GM15510 (cell line): ENCODE data around the gene MDM2.

Experiments
- POLR2A ChIP-seq: IDR thresholded peaks from 3 replicates; pipeline ENCODE4 v1.6.1; 2011; ENCODE audit warnings: borderline replicate concordance; ENCODE audit not compliant: insufficient read length; ENCODE audit errors: extremely low read depth

Gene MDM2

DNA sequence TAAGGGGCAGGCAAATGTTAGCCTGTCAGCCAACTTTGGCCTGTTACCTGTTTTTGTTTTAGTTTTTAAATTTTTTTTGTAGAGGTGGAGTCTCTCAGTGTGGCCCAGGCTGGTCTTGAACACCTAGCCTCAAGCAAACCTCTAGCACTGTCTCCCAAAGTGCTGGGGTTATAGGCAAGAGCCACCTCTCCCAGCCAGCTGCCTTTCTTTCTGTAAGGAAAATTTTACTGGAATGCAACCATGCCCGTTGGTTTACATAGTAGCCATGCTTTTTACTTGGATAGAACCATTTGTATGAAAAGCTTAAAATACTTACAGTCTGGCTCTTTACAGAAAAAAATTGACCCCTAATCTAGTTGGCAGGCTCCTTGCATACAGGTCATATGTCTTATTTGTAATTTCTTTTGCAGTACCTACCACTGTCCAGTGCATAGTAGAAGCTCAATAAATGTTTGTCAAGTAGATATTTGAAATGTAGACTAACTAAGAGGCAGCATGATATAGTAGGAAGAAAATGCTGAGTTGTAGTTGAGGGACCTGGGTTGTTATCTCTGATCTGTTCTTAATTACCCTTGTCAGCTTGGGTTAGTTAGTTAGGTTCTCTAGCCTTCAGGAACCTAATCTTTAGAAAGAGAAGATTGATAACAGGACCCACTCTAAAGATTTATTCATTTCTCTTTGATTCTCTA, 4.7 kb downstream of the MDM2 start:
- TF ChIP-seq POLR2A = no peak

DNA sequence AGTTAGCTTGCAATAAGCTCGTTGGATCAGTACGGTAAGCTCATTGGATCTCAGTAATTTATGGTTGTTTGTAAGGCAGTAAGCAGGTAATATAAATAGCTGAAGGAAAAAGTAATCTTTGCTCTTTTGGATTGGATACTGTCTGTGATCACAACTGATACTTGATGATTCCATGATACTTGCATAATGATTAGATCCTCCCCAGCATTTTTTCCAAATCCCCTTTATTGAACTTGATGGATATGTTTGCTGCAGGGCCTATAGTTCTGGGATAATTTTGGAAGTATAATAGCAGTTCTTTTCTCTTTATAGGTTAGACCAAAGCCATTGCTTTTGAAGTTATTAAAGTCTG, 5.2 kb downstream of the MDM2 start:
- no peak for TF ChIP-seq POLR2A

DNA sequence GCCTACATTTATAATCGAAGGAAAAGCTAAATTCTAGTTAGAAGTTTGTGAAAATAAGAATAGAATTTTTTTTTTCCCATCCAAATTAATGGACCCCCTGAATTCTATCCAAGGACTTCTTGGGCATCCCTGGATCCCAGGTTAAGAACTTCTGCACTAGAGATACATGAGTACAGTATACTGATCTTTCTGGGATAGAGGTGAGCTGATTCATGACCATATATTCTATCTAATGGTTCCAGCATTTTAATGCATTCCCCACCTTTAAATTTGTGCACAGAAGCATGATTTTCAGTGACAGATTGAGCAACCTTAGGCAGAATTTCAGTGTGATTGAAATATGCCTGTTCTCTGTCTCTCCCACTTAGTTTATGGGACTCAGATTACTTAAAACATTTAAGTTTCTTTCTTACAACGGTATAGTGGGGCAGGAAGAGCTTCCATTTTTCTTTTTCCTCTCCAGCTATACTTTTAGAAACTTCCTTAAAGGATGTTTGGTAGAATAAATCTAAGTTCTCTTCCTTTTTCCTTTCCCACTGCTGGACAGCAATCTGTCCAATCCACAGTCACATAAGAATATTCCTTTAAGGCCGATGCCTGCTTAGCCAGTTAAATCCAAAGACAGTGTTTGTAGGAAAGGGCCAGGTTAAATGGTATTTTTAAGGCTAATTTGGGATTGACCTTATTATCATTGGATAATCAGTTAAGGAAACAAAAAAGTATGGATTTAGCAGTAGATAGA, 6.7 kb downstream of the MDM2 start:
- no peak for TF ChIP-seq POLR2A

DNA sequence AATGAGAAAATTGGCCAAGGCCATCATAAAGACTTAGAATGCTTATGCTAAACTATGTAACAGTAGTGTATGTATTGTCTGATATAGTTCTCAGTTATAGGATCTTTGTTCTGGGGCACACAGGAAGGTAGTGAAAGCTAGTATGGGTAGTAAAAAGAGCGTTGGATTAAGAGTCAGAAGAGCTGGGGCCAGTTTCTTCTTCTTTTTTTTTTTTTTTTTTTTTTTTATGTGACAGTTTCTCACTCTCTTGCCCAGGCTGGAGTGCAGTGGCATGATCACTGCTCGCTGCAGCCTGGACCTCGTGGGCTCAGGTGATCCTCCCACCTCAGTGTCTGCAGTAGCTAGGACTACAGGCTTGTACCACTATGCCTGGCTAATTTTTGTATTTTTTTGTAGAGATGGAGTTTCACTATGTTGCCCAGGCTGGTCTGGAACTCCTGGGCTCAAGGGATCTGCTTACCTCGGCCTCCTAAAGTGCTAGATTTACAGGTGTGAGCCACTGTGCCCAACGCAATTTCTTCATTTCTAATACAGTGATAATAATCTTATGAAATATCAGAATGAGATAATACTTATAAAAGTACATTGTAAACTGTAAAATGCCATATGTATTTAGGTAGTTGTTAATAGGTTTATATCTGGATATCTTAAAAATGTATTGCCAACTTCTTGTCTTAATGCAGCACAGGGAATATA, 7.4 kb downstream of the MDM2 start:
- TF ChIP-seq POLR2A = peak; percentile 18

DNA sequence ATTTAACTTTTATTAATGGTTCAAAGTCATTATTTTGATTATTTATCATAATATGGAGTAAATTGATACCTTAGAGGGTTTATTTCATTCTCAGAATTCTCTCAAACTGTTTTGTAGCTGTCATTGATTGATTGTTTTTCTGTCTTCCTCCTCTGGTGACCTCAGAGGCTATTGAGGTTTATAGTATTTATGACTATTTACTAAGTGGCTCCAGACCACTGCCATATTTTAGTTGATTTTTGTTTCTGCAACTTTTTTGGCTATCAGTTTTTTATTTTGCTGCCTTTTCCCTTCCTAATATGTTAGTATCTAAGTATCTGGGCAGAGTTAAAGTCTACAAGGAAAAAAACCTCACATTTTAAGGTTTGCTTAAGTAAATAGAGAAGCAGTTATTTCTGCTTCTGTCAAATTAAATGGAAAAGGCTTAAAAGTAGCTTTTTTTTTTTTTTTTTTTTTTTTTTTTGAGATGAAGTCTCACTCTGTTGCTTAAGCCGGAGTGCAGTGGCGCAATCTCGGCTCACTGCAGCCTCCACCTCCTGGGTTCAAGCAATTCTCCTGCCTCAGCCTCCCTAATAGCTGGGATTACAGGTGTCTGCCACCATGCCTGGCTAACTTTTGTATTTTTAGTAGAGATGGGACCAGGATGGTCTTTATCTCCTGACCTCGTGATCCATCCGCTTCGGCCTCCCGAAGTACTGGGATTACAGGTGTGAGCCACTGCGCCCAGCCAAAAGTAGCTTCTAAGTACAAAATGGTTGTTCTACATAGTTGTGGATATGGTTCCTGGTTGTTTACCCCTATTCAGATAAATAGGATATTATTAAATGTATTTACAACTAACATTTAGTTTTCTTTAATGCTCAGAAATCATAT, 8.2 kb downstream of the MDM2 start:
- no peak for TF ChIP-seq POLR2A

- TF ChIP-seq POLR2A = no peak
Measured at GRCh38 chr12:68821357-68822188, 13.6 kb downstream of the MDM2 start.

- TF ChIP-seq POLR2A = no peak
Measured at GRCh38 chr12:68823696-68824095, 15.7 kb downstream of the MDM2 start.

DNA sequence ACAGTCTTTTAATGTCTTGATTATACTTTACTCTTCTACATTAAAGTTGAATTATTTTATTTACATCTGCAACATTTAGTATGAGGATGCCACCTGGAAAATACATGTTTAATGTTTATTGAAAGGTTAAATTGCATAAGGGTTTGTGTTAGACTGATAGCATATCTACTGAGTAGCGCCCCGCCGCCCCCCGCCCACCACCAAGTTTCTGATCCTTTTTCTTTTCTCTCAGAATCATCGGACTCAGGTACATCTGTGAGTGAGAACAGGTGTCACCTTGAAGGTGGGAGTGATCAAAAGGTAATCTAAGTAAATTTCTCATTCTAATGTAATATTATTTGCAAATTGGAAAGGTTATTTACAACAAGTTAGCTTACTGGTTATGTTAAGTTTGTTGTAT, 16.2 kb downstream of the MDM2 start:
- TF ChIP-seq POLR2A = no peak

DNA sequence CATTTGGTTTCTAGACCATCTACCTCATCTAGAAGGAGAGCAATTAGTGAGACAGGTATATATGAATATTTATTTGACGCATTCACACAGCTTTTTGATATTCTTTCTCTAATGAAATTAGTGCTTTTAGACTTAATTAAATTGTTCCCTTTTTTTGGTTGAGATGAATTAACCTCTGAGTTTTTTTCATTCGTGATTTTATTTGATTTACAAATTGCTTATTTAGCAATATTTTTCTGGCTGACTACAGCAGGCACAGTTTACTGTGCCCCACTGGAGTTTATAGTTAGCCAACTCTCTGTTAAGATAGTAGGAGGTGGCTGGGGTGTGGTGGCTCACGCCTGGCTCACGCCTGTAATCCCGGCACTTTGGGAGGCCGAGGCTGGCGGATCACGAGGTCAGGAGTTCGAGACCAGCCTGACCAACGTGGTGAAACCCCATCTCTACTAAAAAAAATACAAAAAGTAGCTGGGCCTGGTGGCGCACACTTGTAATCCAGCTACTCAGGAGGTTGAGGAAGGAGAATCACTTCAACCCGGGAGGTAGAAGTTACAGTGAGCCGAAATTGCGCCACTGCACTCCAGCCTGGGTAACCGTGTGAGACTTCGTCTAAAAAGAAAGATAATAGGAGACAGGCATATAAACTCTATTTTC, 16.7 kb downstream of the MDM2 start:
- TF ChIP-seq POLR2A = no peak

GRCh38 chr12:68825569-68826217, 17.7 kb downstream of the MDM2 start:
- TF ChIP-seq POLR2A = no peak

DNA sequence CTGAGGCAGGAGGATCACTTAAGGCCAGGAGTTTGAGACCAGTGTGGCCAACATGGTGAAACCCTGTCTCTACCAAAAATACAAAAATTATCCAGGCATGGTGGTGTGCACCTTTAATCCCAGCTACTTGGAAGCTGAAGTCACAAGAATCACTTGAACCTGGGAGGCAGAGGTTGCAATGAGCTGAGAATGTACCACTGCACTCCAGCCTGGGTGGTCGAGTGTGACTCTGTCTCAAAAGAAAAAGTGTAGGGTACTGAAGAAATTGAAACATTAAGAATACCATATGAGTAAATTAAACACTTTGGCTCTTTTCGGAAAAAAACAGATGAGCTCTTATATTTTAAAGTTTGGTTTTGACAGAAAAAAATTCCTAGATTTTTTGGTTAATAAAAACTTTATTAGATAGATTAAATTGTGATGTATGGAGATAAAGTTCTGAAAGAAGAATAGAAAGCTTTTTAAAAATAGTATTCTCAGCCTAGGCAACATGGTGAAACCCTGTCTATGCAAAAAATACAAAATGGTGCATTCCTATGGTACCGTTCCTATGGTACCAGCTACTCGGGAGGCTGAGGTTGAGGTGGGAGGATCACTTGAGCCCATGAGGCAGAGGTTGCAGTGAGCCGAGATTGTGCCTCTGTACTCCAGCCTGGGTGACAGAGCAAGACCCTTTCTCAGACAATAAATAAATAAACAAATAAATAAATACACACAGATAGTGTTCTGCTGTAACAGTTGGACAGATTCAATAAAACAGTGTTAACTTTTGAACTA, 20.1 kb downstream of the MDM2 start:
- TF ChIP-seq POLR2A = no peak

DNA sequence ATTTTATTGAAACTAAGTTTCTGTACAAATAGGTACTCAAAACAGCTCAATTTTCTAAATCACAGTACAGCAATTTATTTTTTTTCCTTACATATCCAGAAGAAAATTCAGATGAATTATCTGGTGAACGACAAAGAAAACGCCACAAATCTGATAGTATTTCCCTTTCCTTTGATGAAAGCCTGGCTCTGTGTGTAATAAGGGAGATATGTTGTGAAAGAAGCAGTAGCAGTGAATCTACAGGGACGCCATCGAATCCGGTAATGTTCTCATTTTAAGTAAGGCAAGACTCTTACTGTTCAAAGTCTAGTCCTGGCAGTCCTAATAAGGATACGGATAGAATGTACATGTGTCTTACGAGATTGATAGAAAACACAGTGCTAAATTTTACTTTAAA, 20.7 kb downstream of the MDM2 start:
- TF ChIP-seq POLR2A = no peak
